Measurements from ENCODE around the gene CNNM3. TPM values are rescaled to one million over a fixed set of nuclear protein-coding genes. Genes with fewer than 3 reads are reported as not detected.

CNNM3 gene
- total and polyA plus RNA-seq, 12 donors, result 6.7 to 42.4 (median 15.8) TPM

- 81 to 90% (median 84%) methylated on average over 11 to 12 of the region's 12 CpGs for WGBS, 4 donors
- Histone ChIP-seq H3K36me3 (replicated peaks in 1 of 2) (no peaks in the 10 kb centered on the region), H3K4me3 (no peak overlapping the region), H3K27ac (peak overlapping the region in 1 of 5 donors; percentile 49), H3K9me3 (replicated peaks in 1 of 3) (no peaks in the 10 kb centered on the region), H3K27me3 (no peaks in the 10 kb centered on the region), H3K4me1 (replicated peaks in 1 of 2) (peaks cover under 1 to 3% of the 10 kb centered on the region in 2 donors)
- peak in 1 of 7 donors; percentile 73 for DNase-seq
- intact Hi-C loops (cut with DNase I), result loop anchor here in 1 of 2 donors (10.0 kb wide), 1 partner anchor 55 kb away; no protein-coding TSS in a partner anchor
- no peak for TF ChIP-seq POLR2A (IDR thresholded peaks at IDR 0.05)
- no peak for TF ChIP-seq CTCF (IDR thresholded peaks at IDR 0.05)
Measured at GRCh38 chr2:96809951-96810782, 5.9 kb upstream of the CNNM3 start.

- H3K27me3 ChIP-seq, result no peaks in the 10 kb centered on the region
- H3K4me3 ChIP-seq, result no peak overlapping the region
- H3K4me1 ChIP-seq (replicated peaks in 1 of 2), result peaks cover 4 to 7% of the 10 kb centered on the region in 2 donors
- no peak for DNase-seq
- TF ChIP-seq POLR2A (IDR thresholded peaks at IDR 0.05) (no peak), CTCF (IDR thresholded peaks at IDR 0.05) (no peak)
- 89 to 98% (median 93%) methylated on average over 3 to 5 of the region's 5 CpGs for WGBS, 4 donors
- H3K9me3 ChIP-seq (replicated peaks in 1 of 3), result no peaks in the 10 kb centered on the region
- no peak overlapping the region for H3K27ac ChIP-seq
- intact Hi-C loops (cut with DNase I), result loop anchor here in 1 of 2 donors (10.0 kb wide), 1 partner anchor 54 kb away; no protein-coding TSS in a partner anchor
- H3K36me3 ChIP-seq (replicated peaks in 1 of 2), result no peaks in the 10 kb centered on the region
Measured at GRCh38 chr2:96810783-96811192, 5.3 kb upstream of the CNNM3 start.

GRCh38 chr2:96811917-96812316, 4.2 kb upstream of the CNNM3 start:
- H3K9me3 ChIP-seq (replicated peaks in 1 of 3), result no peaks in the 10 kb centered on the region
- no peak for DNase-seq
- peaks cover 4 to 7% of the 10 kb centered on the region in 2 donors for H3K4me1 ChIP-seq (replicated peaks in 1 of 2)
- no peaks in the 10 kb centered on the region for H3K27me3 ChIP-seq
- TF ChIP-seq CTCF (IDR thresholded peaks at IDR 0.05) (no peak), POLR2A (IDR thresholded peaks at IDR 0.05) (no peak)
- intact Hi-C loops (cut with DNase I), result loop anchor here in 1 of 2 donors (10.0 kb wide), 1 partner anchor 53 kb away; no protein-coding TSS in a partner anchor
- no peak overlapping the region for H3K4me3 ChIP-seq
- H3K36me3 ChIP-seq (replicated peaks in 1 of 2), result no peaks in the 10 kb centered on the region
- WGBS, 4 donors, result 22 to 51% (median 40%) methylated on average over 2 to 3 of the region's 3 CpGs
- H3K27ac ChIP-seq, result no peak overlapping the region

- no peak overlapping the region for H3K27ac ChIP-seq
- no peaks in the 10 kb centered on the region for H3K36me3 ChIP-seq (replicated peaks in 1 of 2)
- H3K4me3 ChIP-seq, result no peak overlapping the region
- H3K9me3 ChIP-seq (replicated peaks in 1 of 3), result no peaks in the 10 kb centered on the region
- H3K4me1 ChIP-seq (replicated peaks in 1 of 2), result peaks cover 21 to 24% of the 10 kb centered on the region in 2 donors
- no peaks in the 10 kb centered on the region for H3K27me3 ChIP-seq
- TF ChIP-seq POLR2A (IDR thresholded peaks at IDR 0.05) (no peak), CTCF (IDR thresholded peaks at IDR 0.05) (no peak)
- WGBS, 4 donors, result 88 to 92% (median 88%) methylated on average over 4 of the region's 4 CpGs
- intact Hi-C loops (cut with DNase I), result loop anchor here in 1 of 2 donors (10.0 kb wide), 1 partner anchor 51 kb away; no protein-coding TSS in a partner anchor
- no peak for DNase-seq
Measured at GRCh38 chr2:96813656-96814055, 2.4 kb upstream of the CNNM3 start.

Data from adrenal gland (tissue), 12 donors.